Endothelial cell of umbilical vein (primary cell): ENCODE results near the gene CBFA2T3.

Source experiments
- CTCF ChIP-seq, 2 donors: IDR thresholded peaks; 1 replicate in 1 of 2; 2 replicates in 1 of 2; pipeline ENCODE4 v1.5.1; 2011; ENCODE audit warnings: low read length in 2 of 2, mild to moderate bottlenecking in 2 of 2, moderate library complexity in 2 of 2, control low read depth in 1 of 2, inconsistent platforms in 1 of 2, low read depth in 1 of 2; ENCODE audit not compliant: insufficient read depth in 1 of 2; ENCODE audit errors: extremely low read depth in 1 of 2
- EZH2 ChIP-seq: IDR thresholded peaks from 2 replicates; pipeline ENCODE4 v1.6.1; 2012; ENCODE audit warnings: borderline replicate concordance, low read depth, mild to moderate bottlenecking, moderate library complexity, low read length, inconsistent platforms; ENCODE audit not compliant: severe bottlenecking
- FOS ChIP-seq: IDR thresholded peaks from 2 replicates; pipeline ENCODE4 v1.6.1; 2011; ENCODE audit warnings: mild to moderate bottlenecking, low read length, moderate library complexity, borderline replicate concordance; ENCODE audit not compliant: insufficient read depth
- GATA2 ChIP-seq: IDR thresholded peaks from 2 replicates; pipeline ENCODE4 v1.7.0; 2011; ENCODE audit warnings: low read depth, mild to moderate bottlenecking, moderate library complexity, mixed read lengths, low read length; ENCODE audit not compliant: insufficient read length, insufficient read depth
- JUN ChIP-seq: IDR thresholded peaks from 2 replicates; pipeline ENCODE4 v1.6.1; 2011; ENCODE audit warnings: borderline replicate concordance, low read depth; ENCODE audit not compliant: insufficient read length, insufficient read depth
- MYC ChIP-seq: IDR thresholded peaks from one replicate; pipeline ENCODE4 v1.6.1; 2011; ENCODE audit warnings: mild to moderate bottlenecking, low read depth, low read length
- POLR2A ChIP-seq: IDR thresholded peaks from 2 replicates; pipeline ENCODE4 v1.6.1; 2012; ENCODE audit warnings: low read depth, mild to moderate bottlenecking, control low read depth, low read length
- POLR2AphosphoS5 ChIP-seq: IDR thresholded peaks from 2 replicates; pipeline ENCODE4 v1.6.1; 2012; ENCODE audit warnings: low read depth, mild to moderate bottlenecking, control low read depth, low read length, moderate library complexity; ENCODE audit not compliant: insufficient read depth
- TF ChIP-seq, protein P1 (sequence below): IDR thresholded peaks from 2 replicates; pipeline ENCODE4 v1.6.1; 2011; ENCODE audit not compliant: insufficient read depth, insufficient read length

DNA sequence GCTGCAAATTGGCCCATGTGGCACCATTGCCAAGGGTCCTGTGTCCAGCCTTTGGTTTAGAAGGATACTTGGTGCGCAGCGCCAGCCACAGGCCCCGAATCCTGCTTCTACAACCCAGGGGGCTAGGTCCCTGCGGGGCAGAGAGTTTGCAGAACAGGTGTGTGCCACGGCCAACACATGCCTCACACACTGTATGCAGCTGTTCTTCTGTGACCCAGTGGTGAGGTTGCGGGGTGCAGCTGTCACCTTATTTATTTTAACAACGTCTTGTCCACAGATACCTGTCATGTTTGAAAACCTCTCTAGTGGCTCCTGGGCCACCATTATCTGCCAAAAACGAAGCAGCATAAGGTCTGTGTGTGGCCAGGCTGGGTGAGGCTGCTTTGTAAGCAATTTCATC is 11.6 kb downstream of the CBFA2T3 start:
- no peak for TF ChIP-seq EZH2
- no peak for TF ChIP-seq CTCF (IDR thresholded peaks at IDR 0.05; ENCODE audit: extremely low read depth in 1 of 2, insufficient read depth in 1 of 2, low read depth in 1 of 2, low read length in 2 of 2)
- TF ChIP-seq, protein P1, sequence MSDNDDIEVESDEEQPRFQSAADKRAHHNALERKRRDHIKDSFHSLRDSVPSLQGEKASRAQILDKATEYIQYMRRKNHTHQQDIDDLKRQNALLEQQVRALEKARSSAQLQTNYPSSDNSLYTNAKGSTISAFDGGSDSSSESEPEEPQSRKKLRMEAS: no peak
- no peak for TF ChIP-seq POLR2A
- TF ChIP-seq GATA2: no peak
- TF ChIP-seq POLR2AphosphoS5: no peak
- TF ChIP-seq FOS: no peak
- no peak for TF ChIP-seq JUN
- TF ChIP-seq MYC: no peak
